Activated CD4-positive, alpha-beta T cell treated with anti-CD3 and anti-CD28 coated beads, Interleukin-2, Interleukin-6, amounts not matched to agents 100 ng/mL and 50 ng/mL, durations not matched to agents 16 hours and 8 hours (primary cell): ENCODE results near the gene PRKCA.
"Not testable (repeated sequence)": the region's sequence is repeated elsewhere in the genome, so short reads cannot be mapped to it uniquely, and the experiment has no call there.

Experiments
- DNase-seq: peaks from one replicate; pipeline ENCODE4 v3.0.0-alpha.2; 2020

PRKCA gene

DNA sequence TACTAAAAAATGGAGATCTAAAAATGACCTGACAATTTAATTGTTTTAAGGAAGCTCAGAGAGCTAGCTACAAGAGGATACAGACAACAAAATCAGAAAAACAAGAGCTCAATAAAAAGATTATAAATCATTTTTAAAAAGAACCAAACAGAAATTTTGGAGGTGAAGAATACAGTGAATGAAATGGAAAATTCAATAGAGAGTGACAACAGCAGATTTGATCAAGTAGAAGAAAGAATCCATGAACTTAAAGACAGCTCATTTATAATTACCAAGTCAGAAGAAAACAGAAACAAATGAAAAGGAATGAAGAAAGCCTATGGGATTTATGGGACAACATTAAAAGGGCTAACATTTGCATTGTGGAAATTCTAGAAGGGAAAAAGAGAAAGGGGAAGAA is 395.9 kb downstream of the PRKCA start:
- no peak for DNase-seq

DNA sequence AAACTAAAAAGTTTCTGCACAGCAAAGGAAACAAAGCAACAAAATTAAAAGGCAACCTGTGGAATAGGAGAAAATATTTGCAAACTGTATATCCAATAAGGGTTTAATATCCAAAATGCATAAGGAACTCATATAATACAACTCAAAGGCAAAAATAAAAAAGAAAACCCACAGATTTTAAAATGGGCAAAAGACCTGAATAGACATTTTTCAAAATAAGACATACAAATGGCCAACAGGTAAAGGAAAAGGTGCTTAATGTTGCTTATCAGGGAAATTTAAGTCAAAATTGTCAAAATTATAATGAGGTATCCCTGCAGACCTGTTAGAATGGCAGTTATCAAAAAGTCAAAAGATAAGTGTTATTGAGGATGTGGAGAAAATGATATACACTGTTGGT is 399.0 kb downstream of the PRKCA start:
- no peak for DNase-seq

DNA sequence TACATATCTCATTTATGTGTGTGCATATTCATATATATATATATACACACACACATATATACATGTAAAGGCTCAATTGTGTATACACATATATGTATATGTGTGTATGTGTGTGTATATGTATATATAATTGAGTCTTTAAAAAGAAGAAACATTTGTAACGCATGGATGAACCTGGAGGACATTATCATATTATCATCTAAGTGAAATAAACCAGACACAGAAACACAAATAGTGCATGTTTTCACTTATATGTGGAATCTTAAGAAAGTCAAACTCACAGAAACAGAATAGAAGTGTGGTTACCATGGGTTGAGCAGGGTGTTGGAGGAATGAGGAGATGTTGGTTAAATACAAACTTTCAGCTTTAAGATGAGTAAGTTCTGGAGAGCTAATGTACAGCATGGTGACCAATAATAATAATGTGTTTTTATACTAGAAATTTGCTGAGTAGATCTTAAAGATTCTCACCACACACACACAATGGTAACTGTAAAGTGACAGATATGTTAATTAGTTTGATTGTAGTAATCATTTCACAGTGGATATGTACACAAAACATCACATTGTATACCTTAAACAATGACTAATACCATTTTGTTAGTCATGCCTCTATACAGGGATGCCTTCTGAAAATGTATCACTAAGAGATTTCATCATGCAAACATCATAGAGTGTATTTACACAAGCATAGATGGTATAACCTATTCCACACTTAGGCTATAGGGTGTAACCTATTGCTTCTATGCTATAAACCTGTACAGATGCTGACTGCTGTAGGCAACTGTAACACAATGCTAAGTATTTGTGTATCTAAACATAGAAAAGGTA is 399.9 kb downstream of the PRKCA start:
- peak; percentile 26 for DNase-seq

DNA sequence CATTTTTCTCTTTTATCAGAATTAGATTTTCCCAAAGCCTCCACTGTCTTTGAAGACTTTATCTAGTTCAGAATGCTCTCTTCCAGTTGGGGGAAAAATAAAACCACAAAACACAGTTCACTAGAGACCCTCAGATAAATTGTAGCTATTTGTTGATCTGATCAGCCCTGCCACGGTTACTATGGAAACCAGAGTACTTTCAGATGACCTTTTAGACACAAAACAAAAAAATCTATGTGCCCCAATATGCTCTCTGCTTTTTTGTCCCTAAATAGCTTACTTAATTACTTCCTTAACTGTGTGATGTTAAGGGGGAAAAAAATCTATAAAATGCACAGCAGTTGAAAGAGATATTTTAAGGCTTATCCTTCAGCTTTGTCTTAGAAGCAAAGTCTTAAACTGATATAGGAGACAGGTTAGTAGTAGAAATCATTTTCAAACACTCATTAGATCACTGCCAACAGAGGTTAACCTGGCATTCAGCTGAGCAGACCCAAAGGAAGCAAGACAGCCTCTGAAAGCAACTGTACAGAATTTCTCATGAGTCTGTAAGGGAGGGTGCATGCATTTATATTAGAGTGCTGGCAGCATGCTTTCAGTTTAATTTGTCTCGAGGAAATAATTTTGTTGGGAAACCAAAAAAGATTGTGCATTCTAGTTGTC is 402.6 kb downstream of the PRKCA start:
- DNase-seq: no peak

DNA sequence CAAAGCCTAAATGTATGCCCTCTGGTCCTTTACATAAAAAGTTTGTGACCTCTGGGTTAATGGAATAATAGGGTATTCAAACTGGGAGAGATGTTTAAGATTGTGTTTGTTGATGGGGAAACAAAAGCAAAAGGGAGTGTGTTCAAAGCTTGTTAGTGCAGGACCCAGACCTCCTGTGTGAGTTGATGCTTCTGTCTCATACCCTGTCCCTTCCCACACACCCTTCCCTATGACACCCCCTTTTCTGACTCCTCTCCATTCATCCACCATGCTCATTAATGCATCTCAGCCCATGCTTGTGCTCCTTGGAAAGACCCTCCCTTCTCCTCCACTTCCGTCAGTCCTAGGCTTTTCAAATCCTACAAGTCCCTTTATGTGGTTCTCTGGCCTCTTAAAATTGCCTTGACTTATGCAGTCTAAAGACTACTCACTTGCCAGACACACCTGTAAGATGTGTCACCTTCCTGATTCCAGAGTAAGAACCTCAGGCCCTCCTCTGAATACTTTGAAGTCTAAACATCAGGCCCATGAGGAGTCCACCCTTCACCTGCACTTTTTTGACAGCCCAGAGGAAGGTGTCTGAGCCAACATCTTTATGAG is 404.5 kb downstream of the PRKCA start:
- DNase-seq: no peak

DNA sequence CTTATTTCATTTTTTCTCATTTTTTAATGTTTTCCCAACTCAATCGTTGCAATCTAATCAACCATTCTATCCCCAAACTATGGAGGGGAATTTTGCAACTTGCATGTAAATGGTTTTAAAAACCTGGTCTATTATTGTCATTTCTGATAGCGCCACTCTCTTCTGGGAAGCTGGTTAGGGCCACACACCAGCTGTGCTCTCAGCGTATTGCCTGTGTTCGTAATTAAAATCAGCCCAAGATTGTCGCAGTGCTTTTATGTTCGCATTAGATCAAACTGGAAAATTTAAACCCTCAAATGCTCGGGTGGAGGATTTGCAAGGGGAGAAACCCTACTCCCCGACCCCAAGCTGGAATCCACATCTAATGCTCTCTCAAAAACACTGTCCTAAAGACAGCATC is 409.0 kb downstream of the PRKCA start:
- no peak for DNase-seq

DNA sequence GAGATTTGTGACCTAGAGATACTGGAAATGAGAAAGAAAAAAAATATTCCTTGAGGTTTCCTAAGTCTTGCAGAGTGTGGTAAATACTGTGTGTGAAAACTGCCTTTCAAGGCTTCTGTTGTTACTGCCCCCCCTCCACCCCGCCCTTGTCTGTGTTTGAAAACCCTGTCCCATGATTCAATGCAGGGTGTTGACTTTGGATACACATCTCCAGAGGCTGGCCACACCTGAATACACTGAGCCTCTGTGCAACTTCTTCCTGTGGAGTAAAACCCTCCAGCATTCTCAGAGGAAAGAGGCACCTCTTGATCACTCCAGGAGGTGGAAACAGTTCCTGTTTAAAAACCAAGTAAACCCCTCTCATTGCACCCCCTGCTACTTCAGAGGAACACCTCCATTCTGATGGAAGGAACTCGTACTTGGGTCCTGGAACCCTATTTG is 409.5 kb downstream of the PRKCA start:
- peak; percentile 31 for DNase-seq

DNA sequence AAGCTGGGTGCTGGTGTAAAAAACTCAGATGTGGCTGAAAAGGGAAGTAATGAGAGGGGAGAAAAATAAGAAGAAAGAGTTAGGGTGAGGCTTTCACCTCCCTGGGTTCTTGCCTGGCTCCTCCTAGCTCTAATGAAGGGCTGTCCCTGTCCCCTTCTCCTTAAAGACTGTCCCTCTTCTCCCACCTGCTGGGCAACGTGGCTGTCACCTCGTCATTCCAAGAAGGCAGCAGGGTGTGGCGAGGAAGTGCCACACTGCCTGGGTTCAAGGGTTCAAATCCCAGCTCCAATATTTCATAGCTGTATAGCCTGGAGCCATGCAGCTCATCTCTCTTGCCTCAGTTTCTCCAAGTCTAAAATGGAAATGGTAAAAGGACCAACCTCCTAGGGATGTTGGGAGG is 410.0 kb downstream of the PRKCA start:
- DNase-seq: no peak

DNA sequence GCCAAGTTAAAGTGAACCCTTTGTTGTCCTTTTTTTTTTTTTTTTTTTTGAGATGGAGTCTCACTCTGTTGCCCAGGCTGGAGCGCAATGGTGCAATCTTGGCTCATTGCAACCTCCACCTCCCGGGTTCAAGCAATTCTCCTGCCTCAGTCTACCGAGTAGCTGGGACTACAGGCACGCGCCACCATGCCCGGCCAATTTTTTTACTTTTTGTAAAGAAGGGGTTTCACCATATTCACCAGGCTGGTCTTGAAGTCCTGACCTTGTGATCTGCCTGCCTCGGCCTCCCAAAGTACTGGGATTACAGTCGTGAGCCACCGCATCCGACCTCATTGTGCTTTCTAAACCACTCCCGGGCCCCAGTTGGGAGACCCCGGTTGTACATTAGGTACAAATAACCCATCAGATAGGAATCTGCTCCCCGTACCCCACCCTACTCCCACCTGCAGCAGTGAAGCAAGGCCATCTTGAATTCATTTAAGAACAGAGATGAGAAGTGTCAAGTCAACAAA is 410.7 kb downstream of the PRKCA start:
- DNase-seq: not testable (repeated sequence)

DNA sequence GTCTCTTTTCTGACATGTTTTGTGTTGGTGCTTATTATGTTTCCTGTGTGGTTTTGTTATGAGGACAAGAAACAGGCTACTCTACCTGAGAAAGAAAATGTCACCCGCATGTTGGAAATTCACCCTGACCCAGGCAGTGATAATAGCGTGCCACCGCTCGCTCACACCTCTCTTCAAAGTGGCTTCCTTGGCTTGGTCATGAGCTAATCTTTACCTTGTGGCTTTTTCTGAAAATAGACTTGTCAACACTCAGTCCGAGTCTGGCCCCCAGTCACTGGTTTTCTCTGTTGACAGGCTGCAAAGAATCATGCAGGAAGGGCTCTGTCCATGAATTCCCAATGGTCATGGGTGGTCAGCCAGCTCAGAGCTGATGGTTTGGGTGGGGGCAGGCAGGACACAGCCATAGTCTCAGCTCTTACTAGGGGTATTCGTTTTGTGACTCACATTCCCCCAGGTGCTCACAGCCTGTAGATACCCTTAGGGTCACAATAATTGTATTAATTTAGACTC is 411.2 kb downstream of the PRKCA start:
- peak; percentile 73 for DNase-seq

DNA sequence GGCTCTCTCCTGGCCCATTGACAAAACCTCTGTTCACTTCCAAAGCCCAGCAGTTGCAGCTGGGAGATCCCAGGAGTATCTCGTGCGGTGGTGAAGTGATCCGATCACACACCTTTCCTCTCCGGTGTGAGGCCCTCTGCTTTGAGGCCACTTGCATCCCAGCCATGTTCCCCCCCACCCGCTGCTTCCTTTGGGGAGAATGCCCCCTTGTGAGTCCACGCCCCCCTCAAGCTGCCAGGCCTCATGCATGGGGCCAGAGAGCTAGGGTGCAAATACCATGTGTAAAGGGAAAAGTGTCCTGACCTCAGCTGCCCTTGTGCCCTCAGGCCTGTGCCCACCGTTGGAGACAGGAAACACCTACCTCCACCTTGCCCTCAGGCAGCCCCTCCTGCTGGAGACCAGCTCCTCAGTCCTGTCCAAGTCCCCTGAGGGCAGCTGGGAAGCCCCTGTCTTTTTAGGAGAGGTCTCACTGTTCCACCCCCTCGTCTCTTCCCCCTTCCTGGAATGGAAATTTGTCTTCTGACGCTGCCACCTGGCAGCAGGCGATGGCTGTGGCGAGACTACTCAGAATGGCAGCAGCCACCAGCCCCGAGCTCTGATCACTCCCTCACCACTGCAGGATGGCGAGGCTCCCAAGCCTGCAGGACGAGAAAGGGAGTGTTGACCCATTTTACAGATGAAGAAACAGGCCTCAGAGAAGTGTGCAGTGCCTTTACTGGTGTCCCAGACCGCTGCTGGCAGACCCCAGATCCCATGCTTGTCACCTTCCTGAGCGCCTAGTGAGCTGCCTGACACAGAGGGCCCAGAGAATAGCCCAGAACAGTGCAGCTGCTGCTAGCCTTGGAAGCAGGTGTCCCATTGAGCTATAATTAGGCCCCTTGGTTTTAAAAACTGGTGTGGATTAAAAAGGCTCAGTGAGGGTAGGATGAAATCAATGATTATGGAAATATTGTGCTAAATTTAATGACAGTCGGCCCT is 411.9 kb downstream of the PRKCA start:
- DNase-seq: no peak

DNA sequence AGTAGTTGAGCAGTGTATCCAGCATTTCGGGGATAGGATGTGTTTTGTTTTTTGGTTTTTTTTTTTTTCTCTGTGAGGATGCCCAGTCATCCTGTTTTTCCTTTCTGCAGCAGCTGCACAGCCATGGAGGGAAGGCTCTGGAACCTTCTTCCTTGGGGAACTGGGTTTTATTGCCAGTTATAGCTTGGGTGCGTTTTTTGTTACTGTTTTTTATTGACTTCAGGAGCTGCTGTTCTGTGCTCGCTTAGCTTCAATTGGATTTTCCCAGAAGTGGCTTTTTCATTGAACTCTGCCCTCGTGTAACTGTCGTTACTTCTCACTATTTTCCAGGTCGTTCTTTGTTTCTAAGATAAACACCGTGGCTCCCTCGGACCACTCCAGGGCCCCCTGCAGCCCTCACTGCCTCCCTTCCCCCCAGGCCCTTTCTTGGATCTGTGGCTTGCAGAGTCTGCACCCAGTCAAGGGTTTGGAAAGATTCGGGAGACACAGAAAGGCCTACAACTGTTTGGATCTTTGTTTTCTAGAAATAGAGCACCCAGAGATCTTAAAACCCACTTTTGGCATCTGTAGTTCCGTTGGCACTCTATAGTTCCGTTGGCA is 412.8 kb downstream of the PRKCA start:
- DNase-seq: no peak

DNA sequence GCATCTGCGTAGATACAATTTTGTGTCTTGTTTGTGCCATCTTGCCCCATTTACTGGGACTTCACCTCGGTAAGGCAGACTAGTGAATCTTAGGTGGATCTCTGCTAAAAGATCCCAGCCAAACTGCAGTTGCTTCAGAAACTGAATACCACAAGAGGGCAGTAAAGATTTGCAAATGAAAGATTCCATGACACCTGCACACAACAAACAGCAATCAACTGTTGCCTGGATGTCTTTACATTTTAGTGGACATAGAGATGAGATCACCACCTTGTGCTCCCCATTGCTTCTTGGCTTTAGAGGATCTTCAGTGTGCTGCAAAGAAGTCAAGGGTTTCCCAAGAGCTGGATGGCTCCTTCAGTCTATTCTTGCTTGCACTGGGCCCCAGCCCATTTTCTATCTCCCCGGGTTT is 413.3 kb downstream of the PRKCA start:
- DNase-seq: peak; percentile 67

DNA sequence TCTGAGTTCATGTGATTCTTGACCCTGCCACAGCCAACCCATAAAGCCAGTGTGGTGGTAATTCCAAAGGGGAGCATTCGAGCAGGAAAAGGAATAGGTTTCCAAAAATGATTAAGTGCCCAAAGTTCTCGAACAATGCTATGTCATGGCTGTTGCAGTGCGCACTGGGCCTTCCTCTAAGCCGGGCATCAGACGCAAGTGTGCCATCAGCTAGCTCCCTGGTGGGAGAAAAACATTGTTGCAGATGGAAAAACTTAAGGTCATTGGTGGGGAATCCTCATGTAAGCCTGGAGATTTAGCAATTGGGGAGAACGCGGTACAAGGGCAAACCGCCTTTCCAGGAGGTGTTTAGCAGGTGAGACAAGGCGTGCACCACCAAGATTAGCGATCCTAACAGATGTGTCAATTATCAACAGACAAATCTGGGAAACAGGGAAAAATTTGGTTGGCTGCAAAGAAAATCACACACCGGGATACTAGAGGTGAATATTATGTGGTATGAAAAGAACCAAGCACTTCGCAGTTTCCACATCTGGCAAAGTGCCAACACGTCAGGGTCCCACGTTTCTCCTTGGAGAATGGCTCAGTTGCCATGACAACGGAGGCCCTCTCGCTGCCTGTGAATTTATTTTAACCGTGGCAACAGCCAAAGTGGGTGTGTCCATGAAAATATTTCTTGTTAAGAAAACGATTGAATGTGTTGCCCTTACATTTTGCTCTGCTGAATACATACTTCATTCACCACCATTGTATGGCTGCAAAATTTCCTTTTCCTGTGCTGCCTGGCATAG is 414.0 kb downstream of the PRKCA start:
- no peak for DNase-seq

DNA sequence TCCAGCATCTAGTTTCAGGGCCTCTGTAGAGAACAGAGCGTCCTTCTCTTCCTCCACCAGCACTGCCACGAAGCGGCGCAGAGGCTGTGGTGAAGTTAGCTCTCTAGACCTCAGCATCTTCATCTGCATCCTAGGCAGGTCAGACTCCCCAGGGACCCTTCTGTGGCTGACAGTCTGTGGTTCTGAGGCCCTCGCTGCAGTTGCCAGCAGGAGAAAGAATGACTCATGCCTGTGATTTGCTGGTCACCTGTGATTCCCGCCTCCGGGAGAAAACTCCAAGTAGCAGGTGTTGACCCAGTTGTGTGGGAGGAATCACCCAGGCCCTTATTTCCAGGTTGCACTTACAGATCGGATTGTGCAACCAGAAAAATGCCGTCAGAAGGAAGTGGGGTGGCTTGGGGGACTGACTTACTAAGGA is 415.2 kb downstream of the PRKCA start:
- DNase-seq: no peak

DNA sequence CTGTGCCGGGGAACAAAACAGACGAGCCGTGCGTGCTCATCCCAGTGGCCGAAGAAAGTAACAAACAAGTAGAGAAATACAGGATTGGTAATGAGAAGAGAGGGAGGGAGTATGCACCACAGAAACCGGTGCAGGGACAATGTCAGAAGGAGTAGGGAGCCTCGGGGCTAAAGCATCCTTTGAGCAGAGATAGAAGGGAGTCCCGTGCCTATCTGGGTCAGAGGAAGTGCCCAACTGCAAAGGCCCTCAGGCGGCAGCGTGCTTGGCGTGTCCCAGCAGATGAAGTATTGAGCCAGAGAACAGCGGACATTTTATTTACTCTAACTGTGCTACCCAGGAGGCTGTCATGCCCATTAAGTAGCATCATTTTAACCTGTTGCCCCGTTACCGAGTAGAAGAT is 417.6 kb downstream of the PRKCA start:
- DNase-seq: no peak

DNA sequence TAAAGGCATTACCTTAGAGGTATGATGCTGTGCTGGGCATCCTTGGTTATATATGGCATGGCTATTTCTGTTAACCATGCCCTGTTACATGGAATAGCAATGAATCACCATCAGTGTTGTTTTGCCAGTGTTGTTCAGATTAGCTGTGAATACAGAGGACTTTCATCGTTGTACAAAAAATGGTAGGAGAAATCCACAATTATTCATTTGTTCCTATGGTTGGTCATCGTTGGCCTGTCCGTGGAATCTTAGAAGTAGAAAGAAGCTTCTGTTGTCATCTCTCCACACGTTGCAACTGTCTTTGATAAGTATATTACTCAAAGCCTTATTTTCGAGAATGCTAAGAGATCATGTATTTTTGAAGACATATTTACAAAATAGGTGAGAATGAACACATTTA is 418.2 kb downstream of the PRKCA start:
- no peak for DNase-seq

DNA sequence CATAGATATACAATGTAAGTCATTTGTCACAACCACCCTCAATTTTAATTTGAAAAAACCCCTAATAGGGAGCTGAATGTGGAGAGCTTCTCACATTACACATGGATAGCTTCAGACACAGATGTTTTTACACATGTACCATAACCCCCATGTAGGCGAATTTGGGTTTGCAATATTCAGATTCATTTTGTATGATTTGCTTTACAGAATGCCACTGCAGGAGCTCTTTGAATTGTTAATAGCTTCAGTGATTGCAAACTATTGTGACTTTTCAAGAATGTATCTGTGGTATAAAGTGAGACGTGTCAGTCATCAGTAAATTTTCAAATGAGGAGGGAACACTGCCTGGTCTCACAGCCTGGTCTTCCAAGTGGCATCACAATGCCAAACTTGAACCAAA is 419.9 kb downstream of the PRKCA start:
- DNase-seq: no peak

DNA sequence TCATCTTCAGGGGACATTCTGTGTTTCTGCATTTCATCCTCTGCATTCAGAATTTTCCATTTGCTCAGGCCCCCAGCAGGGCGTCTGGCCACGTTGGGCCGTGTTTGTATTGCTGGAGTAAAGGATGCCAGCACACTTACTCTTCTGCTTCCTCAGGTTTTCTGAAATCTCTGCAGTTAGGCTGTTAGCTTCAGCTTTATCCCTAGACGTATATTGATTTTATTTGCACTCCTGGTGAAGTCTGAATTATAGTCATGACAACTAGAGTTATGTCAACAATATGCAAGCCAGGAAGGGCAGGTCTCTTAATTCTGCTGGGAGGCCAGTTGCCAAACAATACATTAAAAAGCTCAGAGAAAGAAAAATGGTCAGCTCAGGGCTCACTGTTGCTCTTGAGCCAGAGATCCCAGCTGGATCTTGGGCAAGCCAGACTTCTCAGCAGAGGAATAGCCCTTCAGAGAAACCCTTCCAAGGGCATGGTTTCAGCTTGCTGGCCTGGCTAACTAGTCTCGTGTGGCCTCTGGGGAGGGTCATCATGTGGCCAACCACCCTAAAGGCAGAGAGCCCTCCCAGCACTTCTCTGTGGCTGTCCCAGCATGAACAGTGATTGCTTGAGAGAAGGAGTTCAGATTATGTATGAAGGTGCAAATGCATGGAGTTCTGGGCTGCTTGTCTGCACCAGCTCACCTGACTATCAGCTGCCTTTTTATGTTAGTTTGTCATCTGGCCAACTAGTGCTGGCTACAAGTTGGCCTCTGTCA is 422.3 kb downstream of the PRKCA start:
- no peak for DNase-seq

DNA sequence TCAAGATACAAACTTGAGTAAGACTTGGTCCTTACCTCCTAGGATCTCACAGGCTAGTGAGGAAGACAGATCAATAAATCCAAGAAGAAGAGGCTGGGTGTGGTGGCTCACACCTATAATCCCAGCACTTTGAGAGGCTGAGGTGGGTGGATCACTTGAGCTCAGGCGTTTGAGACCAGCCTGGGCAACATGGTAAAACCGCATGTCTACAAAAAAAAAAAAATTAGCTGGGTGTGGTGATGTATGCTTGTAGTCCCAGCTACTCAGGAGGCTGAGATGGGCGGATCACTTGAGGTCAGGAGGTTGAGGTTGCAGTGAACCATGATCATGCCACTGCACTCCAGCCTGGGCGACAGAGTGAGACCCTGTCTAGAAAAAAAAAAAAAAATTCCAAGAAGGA is 423.0 kb downstream of the PRKCA start:
- DNase-seq: not testable (repeated sequence)
